ENCODE results near the gene SETD5. TPM values are rescaled to one million over a fixed set of nuclear protein-coding genes. Genes with fewer than 3 reads are reported as not detected.

The SETD5 gene
- total RNA-seq, 3 donors from 2014 or later, result 63.0 to 135 (median 118) TPM

- intact Hi-C loops (cut with DNase I; ENCODE audit: low total_unique reads), result no loop called here
- Histone ChIP-seq H3K4me1 (no peaks in the 10 kb centered on the region), H3K36me3 (peaks cover 20% of the 10 kb centered on the region), H3K27ac (no peak overlapping the region), H3K9me3 (no peaks in the 10 kb centered on the region), H3K27me3 (no peaks in the 10 kb centered on the region), H3K4me3 (no peak overlapping the region)
- TF ChIP-seq POLR2A (IDR thresholded peaks at IDR 0.05) (no peak), POLR2AphosphoS5 (IDR thresholded peaks at IDR 0.05) (no peak)
- no peak for DNase-seq (ENCODE audit: low spot score in 2 of 2)
Observed at GRCh38 chr3:9468460-9468859, 71.0 kb downstream of the SETD5 start.

- no peak for DNase-seq (ENCODE audit: low spot score in 2 of 2)
- Histone ChIP-seq H3K9me3 (no peaks in the 10 kb centered on the region), H3K4me1 (no peaks in the 10 kb centered on the region), H3K27ac (no peak overlapping the region), H3K36me3 (peaks cover 21% of the 10 kb centered on the region), H3K4me3 (no peak overlapping the region), H3K27me3 (no peaks in the 10 kb centered on the region)
- TF ChIP-seq POLR2A (IDR thresholded peaks at IDR 0.05) (no peak), POLR2AphosphoS5 (IDR thresholded peaks at IDR 0.05) (no peak)
- TF ChIP-seq, protein P1, sequence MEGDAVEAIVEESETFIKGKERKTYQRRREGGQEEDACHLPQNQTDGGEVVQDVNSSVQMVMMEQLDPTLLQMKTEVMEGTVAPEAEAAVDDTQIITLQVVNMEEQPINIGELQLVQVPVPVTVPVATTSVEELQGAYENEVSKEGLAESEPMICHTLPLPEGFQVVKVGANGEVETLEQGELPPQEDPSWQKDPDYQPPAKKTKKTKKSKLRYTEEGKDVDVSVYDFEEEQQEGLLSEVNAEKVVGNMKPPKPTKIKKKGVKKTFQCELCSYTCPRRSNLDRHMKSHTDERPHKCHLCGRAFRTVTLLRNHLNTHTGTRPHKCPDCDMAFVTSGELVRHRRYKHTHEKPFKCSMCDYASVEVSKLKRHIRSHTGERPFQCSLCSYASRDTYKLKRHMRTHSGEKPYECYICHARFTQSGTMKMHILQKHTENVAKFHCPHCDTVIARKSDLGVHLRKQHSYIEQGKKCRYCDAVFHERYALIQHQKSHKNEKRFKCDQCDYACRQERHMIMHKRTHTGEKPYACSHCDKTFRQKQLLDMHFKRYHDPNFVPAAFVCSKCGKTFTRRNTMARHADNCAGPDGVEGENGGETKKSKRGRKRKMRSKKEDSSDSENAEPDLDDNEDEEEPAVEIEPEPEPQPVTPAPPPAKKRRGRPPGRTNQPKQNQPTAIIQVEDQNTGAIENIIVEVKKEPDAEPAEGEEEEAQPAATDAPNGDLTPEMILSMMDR (IDR thresholded peaks at IDR 0.05), result no peak
- intact Hi-C loops (cut with DNase I; ENCODE audit: low total_unique reads), result no loop called here
Observed at GRCh38 chr3:9469986-9470385, 72.6 kb downstream of the SETD5 start.

- no peaks in the 10 kb centered on the region for H3K27me3 ChIP-seq
- H3K36me3 ChIP-seq, result peaks cover 31% of the 10 kb centered on the region
- intact Hi-C loops (cut with DNase I; ENCODE audit: low total_unique reads), result no loop called here
- H3K4me1 ChIP-seq, result no peaks in the 10 kb centered on the region
- TF ChIP-seq, protein P1 (IDR thresholded peaks at IDR 0.05), result no peak
- TF ChIP-seq POLR2A (IDR thresholded peaks at IDR 0.05) (no peak), POLR2AphosphoS5 (IDR thresholded peaks at IDR 0.05) (no peak)
- no peaks in the 10 kb centered on the region for H3K9me3 ChIP-seq
- no peak overlapping the region for H3K4me3 ChIP-seq
- DNase-seq (ENCODE audit: low spot score in 2 of 2), result no peak
- H3K27ac ChIP-seq, result no peak overlapping the region
Observed at GRCh38 chr3:9473496-9474065, 76.2 kb downstream of the SETD5 start.

DNA sequence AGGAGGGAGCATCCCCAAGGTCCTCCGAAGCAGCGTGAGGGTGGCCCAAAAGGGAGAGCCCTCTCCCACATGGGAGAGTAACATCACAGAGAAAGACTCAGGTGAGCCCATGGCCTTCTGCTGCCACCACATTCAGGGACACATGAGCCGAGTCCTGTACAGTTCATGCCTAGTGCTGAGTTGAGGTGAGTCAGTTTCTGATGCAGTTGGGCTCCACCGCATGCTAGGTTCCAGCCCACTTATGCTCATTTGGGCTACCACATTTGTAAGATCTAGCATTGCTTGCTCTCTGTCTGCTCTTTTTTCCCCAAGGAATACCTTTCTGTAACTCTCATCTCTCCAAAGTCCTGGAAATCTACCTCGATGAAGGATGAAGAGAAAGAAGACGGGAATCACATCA, 77.1 kb downstream of the SETD5 start:
- Histone ChIP-seq H3K4me3 (no peak overlapping the region), H3K27me3 (no peaks in the 10 kb centered on the region), H3K27ac (no peak overlapping the region), H3K9me3 (no peaks in the 10 kb centered on the region), H3K4me1 (no peaks in the 10 kb centered on the region), H3K36me3 (peaks cover 31% of the 10 kb centered on the region)
- intact Hi-C loops (cut with DNase I; ENCODE audit: low total_unique reads), result no loop called here
- TF ChIP-seq, protein P1 (IDR thresholded peaks at IDR 0.05), result no peak
- TF ChIP-seq POLR2A (IDR thresholded peaks at IDR 0.05), result no peak
- no peak for TF ChIP-seq POLR2AphosphoS5 (IDR thresholded peaks at IDR 0.05)
- DNase-seq (ENCODE audit: low spot score in 2 of 2), result no peak

DNA sequence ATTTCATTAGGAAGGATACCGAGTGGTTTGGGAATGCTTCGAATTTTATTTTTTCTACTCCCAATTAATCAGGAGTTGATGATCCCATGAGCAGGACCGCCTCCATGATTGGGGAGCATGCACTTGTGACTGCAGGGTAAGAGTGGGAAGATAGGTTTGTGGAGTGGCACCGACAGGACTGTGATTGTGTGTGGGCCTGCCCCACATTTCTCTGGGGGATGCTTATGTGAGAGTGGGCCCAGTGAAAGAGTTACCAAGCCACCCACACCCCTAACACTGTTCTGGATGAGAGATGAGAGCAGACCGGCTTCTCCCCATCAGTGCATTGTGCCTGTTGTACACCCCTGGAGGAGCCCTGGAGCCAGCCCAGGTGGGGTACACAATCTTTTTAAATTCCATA, 79.5 kb downstream of the SETD5 start:
- TF ChIP-seq POLR2AphosphoS5 (IDR thresholded peaks at IDR 0.05) (no peak), POLR2A (IDR thresholded peaks at IDR 0.05) (no peak)
- TF ChIP-seq, protein P1 (IDR thresholded peaks at IDR 0.05), result no peak
- Histone ChIP-seq H3K27ac (no peak overlapping the region), H3K36me3 (peaks cover 19% of the 10 kb centered on the region), H3K9me3 (no peaks in the 10 kb centered on the region), H3K27me3 (no peaks in the 10 kb centered on the region), H3K4me1 (no peaks in the 10 kb centered on the region), H3K4me3 (no peak overlapping the region)
- no peak for DNase-seq (ENCODE audit: low spot score in 2 of 2)
- intact Hi-C loops (cut with DNase I; ENCODE audit: low total_unique reads), result no loop called here

DNA sequence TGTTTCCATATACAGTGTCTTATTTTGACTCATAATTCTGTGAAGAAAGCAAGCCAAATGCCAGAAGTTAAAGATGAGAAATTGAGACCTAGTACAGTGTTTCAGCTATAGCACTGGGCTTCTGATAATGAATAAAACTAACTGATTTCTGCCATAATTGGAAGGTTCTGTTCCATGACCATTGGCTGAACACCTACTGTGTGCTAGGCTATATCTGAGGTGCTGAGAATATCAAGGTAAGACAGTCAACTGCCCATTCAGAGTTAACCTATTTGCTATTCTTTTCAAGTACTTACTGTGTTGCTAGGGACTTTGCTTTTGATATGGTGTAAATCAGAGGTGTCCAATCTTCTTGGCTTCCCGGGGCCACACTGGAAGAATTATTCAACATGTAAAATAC, 82.8 kb downstream of the SETD5 start:
- no peaks in the 10 kb centered on the region for H3K4me1 ChIP-seq
- H3K27ac ChIP-seq, result no peak overlapping the region
- intact Hi-C loops (cut with DNase I; ENCODE audit: low total_unique reads), result no loop called here
- H3K27me3 ChIP-seq, result no peaks in the 10 kb centered on the region
- peaks cover 11% of the 10 kb centered on the region for H3K36me3 ChIP-seq
- TF ChIP-seq POLR2AphosphoS5 (IDR thresholded peaks at IDR 0.05) (no peak), POLR2A (IDR thresholded peaks at IDR 0.05) (no peak)
- TF ChIP-seq, protein P1 (IDR thresholded peaks at IDR 0.05), result no peak
- DNase-seq (ENCODE audit: low spot score in 2 of 2), result no peak
- H3K4me3 ChIP-seq, result no peak overlapping the region
- no peaks in the 10 kb centered on the region for H3K9me3 ChIP-seq

All from breast epithelium (tissue), 4 donors.